Fibroblast of lung (primary cell): Measurements from ENCODE around the gene ARMH3. TPM values are rescaled to one million over a fixed set of nuclear protein-coding genes. Genes with fewer than 3 reads are reported as not detected.

Source experiments
- DNase-seq, 2 donors: peaks; one replicate each; pipeline versions ENCODE4 v3.0.0 to v3.0.0-alpha.2; 2010; ENCODE audit warnings: low read depth in 2 of 2
- H2AFZ ChIP-seq: 2 replicates; pipeline ENCODE4 v1.5.1; 2012; ENCODE audit warnings: low read length, control low read depth, inconsistent platforms
- H3K27ac ChIP-seq: 2 replicates; pipeline ENCODE4 v1.5.1; 2011; ENCODE audit warnings: low read length, control low read depth; ENCODE audit not compliant: insufficient read depth
- H3K27me3 ChIP-seq: 2 replicates; pipeline ENCODE4 v1.5.1; 2011; ENCODE audit warnings: mild to moderate bottlenecking, low read length; ENCODE audit not compliant: control insufficient read depth, insufficient read depth
- H3K36me3 ChIP-seq: 2 replicates; pipeline ENCODE4 v1.5.1; 2011; ENCODE audit warnings: low read length; ENCODE audit not compliant: control insufficient read depth, insufficient read depth
- H3K4me1 ChIP-seq: 2 replicates; pipeline ENCODE4 v1.5.1; 2011; ENCODE audit warnings: low read length; ENCODE audit not compliant: control insufficient read depth, insufficient read depth; ENCODE audit errors: extremely low read depth
- H3K4me2 ChIP-seq: 2 replicates; pipeline ENCODE4 v1.5.1; 2011; ENCODE audit warnings: low read length, control low read depth; ENCODE audit not compliant: insufficient read depth; ENCODE audit errors: extremely low read depth
- H3K4me3 ChIP-seq, 4 experiments: fragments of 200-600 bp in 1 of 4; sonication (generic) in 1 of 4; replicated peaks in 1 of 4; 2 replicates each; pipeline ENCODE4 v1.5.1; 2011 to 2016; ENCODE audit warnings: low read length in 4 of 4, low read depth in 3 of 4, mild to moderate bottlenecking in 3 of 4, control low read depth in 2 of 4, inconsistent platforms in 1 of 4, mixed read lengths in 1 of 4; ENCODE audit not compliant: insufficient read depth in 1 of 4; ENCODE audit errors: control extremely low read depth in 1 of 4
- H3K79me2 ChIP-seq: 2 replicates; pipeline ENCODE4 v1.5.1; 2012; ENCODE audit warnings: mild to moderate bottlenecking, low read length, inconsistent platforms; ENCODE audit not compliant: control insufficient read depth, insufficient read depth
- H3K9ac ChIP-seq: 2 replicates; pipeline ENCODE4 v1.5.1; 2011; ENCODE audit warnings: mild to moderate bottlenecking, low read length, control low read depth; ENCODE audit not compliant: insufficient read depth
- H3K9me3 ChIP-seq: 2 replicates; pipeline ENCODE4 v1.5.1; 2012; ENCODE audit warnings: low read depth, low read length; ENCODE audit not compliant: control insufficient read depth, insufficient read depth
- H4K20me1 ChIP-seq: 2 replicates; pipeline ENCODE4 v1.5.1; 2011; ENCODE audit warnings: low read length; ENCODE audit not compliant: control insufficient read depth, insufficient read depth; ENCODE audit errors: extremely low read depth
- CTCF ChIP-seq, 2 donors: IDR thresholded peaks in 1 of 2; conservative IDR thresholded peaks in 1 of 2; 1 replicate in 1 of 2; 2 replicates in 1 of 2; pipeline ENCODE4 v1.5.1; 2011 to 2012; ENCODE audit warnings: low read length in 2 of 2, control low read depth in 1 of 2, inconsistent platforms in 1 of 2, low read depth in 1 of 2, mild to moderate bottlenecking in 1 of 2
- EZH2 ChIP-seq: IDR thresholded peaks from 2 replicates; pipeline ENCODE4 v1.5.1; 2012; ENCODE audit warnings: low read length, control low read depth, mild to moderate bottlenecking; ENCODE audit errors: missing control alignments
- polyA plus RNA-seq, 2 donors: library from polyadenylated mRNA; depleted of rRNA in 1 of 2; stranded (reverse) in 1 of 2; unstranded in 1 of 2; fragments of >200 nt; gene quantifications; 2 replicates each; pipeline ENCODE4 v1.2.1, GENCODE V29; 2011 to 2012; ENCODE audit warnings: missing spikeins in 1 of 2
- total RNA-seq: library from RNA; depleted of rRNA; stranded (reverse); fragments of >200 nt; gene quantifications from 2 replicates; pipeline ENCODE4 v1.2.1, GENCODE V29; 2014

Gene ARMH3
- total and polyA plus RNA-seq, 2 donors (not counting 1 experiment from before 2014, with no cell fraction given) = 14.5 to 16.4 TPM

- TF ChIP-seq CTCF (conservative IDR thresholded peaks at IDR 0.05 in 1 of 2, IDR thresholded peaks at IDR 0.05 in 1 of 2; ENCODE audit: low read depth in 1 of 2, low read length in 2 of 2) = peak; percentile 88 to 93
- no peak for TF ChIP-seq EZH2
- H4K20me1 ChIP-seq = no peaks in the 10 kb centered on the region
- peak; percentile 62 to 87 for DNase-seq
- no peak overlapping the region for H3K9ac ChIP-seq
- no peaks in the 10 kb centered on the region for H3K27me3 ChIP-seq
- H3K4me3 ChIP-seq = no peak overlapping the region
- H3K4me1 ChIP-seq = no peaks in the 10 kb centered on the region
- no peak overlapping the region for H3K27ac ChIP-seq
- no peaks in the 10 kb centered on the region for H3K9me3 ChIP-seq
- no peaks in the 10 kb centered on the region for H3K36me3 ChIP-seq
- H3K4me2 ChIP-seq = no peak overlapping the region
- H3K79me2 ChIP-seq = no peaks in the 10 kb centered on the region
- H2AFZ ChIP-seq = no peak overlapping the region
Measured at GRCh38 chr10:101889256-101890210, 166.4 kb downstream of the ARMH3 start.

- Histone ChIP-seq H4K20me1 (no peaks in the 10 kb centered on the region), H3K36me3 (no peaks in the 10 kb centered on the region), H3K27me3 (no peaks in the 10 kb centered on the region), H3K4me1 (no peaks in the 10 kb centered on the region), H3K4me2 (no peak overlapping the region), H3K9me3 (no peaks in the 10 kb centered on the region), H2AFZ (no peak overlapping the region), H3K9ac (no peak overlapping the region), H3K79me2 (no peaks in the 10 kb centered on the region), H3K27ac (no peak overlapping the region), H3K4me3 (no peak overlapping the region)
- no peak for DNase-seq
- TF ChIP-seq CTCF (conservative IDR thresholded peaks at IDR 0.05 in 1 of 2, IDR thresholded peaks at IDR 0.05 in 1 of 2; ENCODE audit: low read depth in 1 of 2, low read length in 2 of 2) = no peak
- no peak for TF ChIP-seq EZH2
Measured at GRCh38 chr10:101888251-101888949, 167.6 kb downstream of the ARMH3 start.

DNA sequence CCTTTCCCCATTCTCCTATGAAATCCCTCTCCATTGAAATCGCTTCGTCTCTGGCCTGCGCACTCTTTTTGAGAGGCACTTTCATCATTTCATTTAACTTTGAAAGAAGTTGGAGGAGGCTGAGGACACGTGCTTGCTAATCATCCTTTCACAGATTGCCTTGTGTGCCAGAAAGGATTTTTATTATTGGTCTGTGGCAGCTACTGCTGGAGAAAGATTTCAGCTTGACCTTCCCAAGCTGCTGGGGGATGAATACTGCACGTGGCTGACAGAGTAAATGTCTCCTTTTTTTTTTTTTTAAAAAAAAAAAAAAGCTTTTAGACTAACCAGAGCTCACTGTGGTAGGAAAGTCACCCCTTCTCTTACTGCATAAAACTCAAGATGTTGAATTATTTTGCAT, 168.2 kb downstream of the ARMH3 start:
- no peak for DNase-seq
- no peaks in the 10 kb centered on the region for H3K4me1 ChIP-seq

More for the DNA sequence above, 168.2 kb downstream of the ARMH3 start:
- Histone ChIP-seq H4K20me1 (no peaks in the 10 kb centered on the region), H3K36me3 (no peaks in the 10 kb centered on the region), H3K9ac (no peak overlapping the region), H3K79me2 (no peaks in the 10 kb centered on the region), H3K9me3 (no peaks in the 10 kb centered on the region), H3K4me3 (no peak overlapping the region), H3K27ac (no peak overlapping the region), H2AFZ (no peak overlapping the region), H3K27me3 (no peaks in the 10 kb centered on the region), H3K4me2 (no peak overlapping the region)
- no peak for TF ChIP-seq CTCF (conservative IDR thresholded peaks at IDR 0.05 in 1 of 2, IDR thresholded peaks at IDR 0.05 in 1 of 2; ENCODE audit: low read depth in 1 of 2, low read length in 2 of 2)
- no peak for TF ChIP-seq EZH2
